Right atrium auricular region (tissue), 2 donors: Measurements from ENCODE around the gene MCC. TPM values are rescaled to one million over a fixed set of nuclear protein-coding genes. Genes with fewer than 3 reads are reported as not detected.

ENCODE experiments used
- DNase-seq: peaks from one replicate; pipeline ENCODE4 v3.0.0-alpha.2; 2019; ENCODE audit warnings: low spot score
- H3K27ac ChIP-seq, 2 donors: fragments of 200-600 bp; sonication (generic); 1 replicate in 1 of 2; 2 replicates in 1 of 2; pipeline ENCODE4 v1.5.1; 2016 to 2019
- H3K27me3 ChIP-seq, 2 donors: fragments of 200-600 bp; sonication (generic); one replicate each; pipeline versions ENCODE4 v1.5.1 to v1.6.0; 2017 to 2019
- H3K36me3 ChIP-seq: fragments of 200-600 bp; sonication (generic); one replicate; pipeline ENCODE4 v1.5.1; 2016
- H3K4me1 ChIP-seq, 2 donors: fragments of 200-600 bp; sonication (generic); one replicate each; pipeline versions ENCODE4 v1.5.1 to v1.6.0; 2017 to 2019
- H3K4me3 ChIP-seq, 2 donors: fragments of 200-600 bp; sonication (generic); 1 replicate in 1 of 2; 2 replicates in 1 of 2; pipeline ENCODE4 v1.5.1; 2017 to 2019; ENCODE audit warnings: mild to moderate bottlenecking in 1 of 2, moderate library complexity in 1 of 2
- H3K9me3 ChIP-seq, 2 donors: fragments of 200-600 bp; sonication (generic); one replicate each; pipeline ENCODE4 v1.5.1; 2019
- CTCF ChIP-seq, 2 donors: fragments of 200-600 bp; sonication (generic); IDR thresholded peaks; one replicate each; pipeline ENCODE4 v1.5.1; 2019; ENCODE audit warnings: antibody characterized with exemption in 2 of 2
- total RNA-seq, 2 donors: library from RNA; depleted of rRNA; stranded (reverse); fragments of >200 nt; gene quantifications; one replicate each; pipeline ENCODE4 v1.1.0, GENCODE V29; 2016

The MCC gene
- total RNA-seq, 2 donors from 2014 or later, result 28.8 to 31.7 TPM

- H3K27ac ChIP-seq, result peak overlapping the region; percentile 41 to 65
- no peak for DNase-seq
- no peak for TF ChIP-seq CTCF (IDR thresholded peaks at IDR 0.05)
- H3K27me3 ChIP-seq, result no peaks in the 10 kb centered on the region
- no peaks in the 10 kb centered on the region for H3K36me3 ChIP-seq
- H3K4me1 ChIP-seq, result peaks cover 0 to 78% of the 10 kb centered on the region in 2 donors
- no peaks in the 10 kb centered on the region for H3K9me3 ChIP-seq
- H3K4me3 ChIP-seq, result no peak overlapping the region
These were observed 397.7 kb downstream of the MCC start for GRCh38 chr5:113090336-113091106.

GRCh38 chr5:113089653-113090335 is 398.5 kb downstream of the MCC start:
- H3K27ac ChIP-seq, result peak overlapping the region; percentile 41 to 65
- peaks cover 0 to 83% of the 10 kb centered on the region in 2 donors for H3K4me1 ChIP-seq
- H3K36me3 ChIP-seq, result peaks cover 3% of the 10 kb centered on the region
- H3K9me3 ChIP-seq, result no peaks in the 10 kb centered on the region
- DNase-seq, result no peak
- peak overlapping the region in 1 of 2 donors; percentile 10 for H3K4me3 ChIP-seq
- TF ChIP-seq CTCF (IDR thresholded peaks at IDR 0.05), result no peak
- no peaks in the 10 kb centered on the region for H3K27me3 ChIP-seq

GRCh38 chr5:113087976-113088514 is 400.2 kb downstream of the MCC start:
- no peak overlapping the region for H3K4me3 ChIP-seq
- H3K9me3 ChIP-seq, result no peaks in the 10 kb centered on the region
- peak overlapping the region; percentile 36 to 65 for H3K27ac ChIP-seq
- DNase-seq, result no peak
- peaks cover 8% of the 10 kb centered on the region for H3K36me3 ChIP-seq
- no peak for TF ChIP-seq CTCF (IDR thresholded peaks at IDR 0.05)
- peaks cover 0 to 82% of the 10 kb centered on the region in 2 donors for H3K4me1 ChIP-seq
- H3K27me3 ChIP-seq, result no peaks in the 10 kb centered on the region

- H3K36me3 ChIP-seq, result peaks cover 19% of the 10 kb centered on the region
These were observed 402.3 kb downstream of the MCC start for GRCh38 chr5:113085880-113086409.

GRCh38 chr5:113085084-113085414 is 403.2 kb downstream of the MCC start:
- H3K36me3 ChIP-seq, result peaks cover 19% of the 10 kb centered on the region
- H3K27me3 ChIP-seq, result no peaks in the 10 kb centered on the region
- no peak for DNase-seq
- peaks cover 0 to 58% of the 10 kb centered on the region in 2 donors for H3K4me1 ChIP-seq
- H3K27ac ChIP-seq, result no peak overlapping the region
- no peaks in the 10 kb centered on the region for H3K9me3 ChIP-seq
- TF ChIP-seq CTCF (IDR thresholded peaks at IDR 0.05), result no peak
- H3K4me3 ChIP-seq, result no peak overlapping the region

More at GRCh38 chr5:113085880-113086409, 402.3 kb downstream of the MCC start:
- H3K27me3 ChIP-seq, result no peaks in the 10 kb centered on the region
- H3K4me3 ChIP-seq, result no peak overlapping the region
- peaks cover 0 to 67% of the 10 kb centered on the region in 2 donors for H3K4me1 ChIP-seq
- no peak overlapping the region for H3K27ac ChIP-seq
- no peak for DNase-seq
- no peaks in the 10 kb centered on the region for H3K9me3 ChIP-seq
- no peak for TF ChIP-seq CTCF (IDR thresholded peaks at IDR 0.05)
